ENCODE measurements around the gene FRMPD4. TPM values are rescaled to one million over a fixed set of nuclear protein-coding genes. Genes with fewer than 3 reads are reported as not detected.

The FRMPD4 gene
- total RNA-seq, 2 donors from 2014 or later: 0.02 to 0.35 TPM

DNA sequence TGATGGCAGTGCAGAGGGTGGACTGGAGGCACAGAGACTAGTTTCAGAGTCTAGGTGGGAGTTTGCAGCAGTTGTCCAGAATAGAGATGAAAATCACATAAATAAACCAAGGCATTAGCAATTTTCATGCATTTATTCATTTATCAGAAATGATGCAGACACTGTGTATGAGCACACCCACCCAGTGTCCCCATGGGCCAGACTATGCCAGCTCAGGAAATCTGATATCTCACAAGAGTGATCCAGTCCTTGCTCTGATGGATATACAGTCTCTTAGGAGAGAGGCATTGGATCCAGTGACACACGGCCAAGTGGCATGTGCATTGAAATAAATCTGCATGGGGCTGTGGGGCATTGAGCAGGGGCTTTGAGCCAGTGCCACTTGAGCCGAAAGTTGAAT, 228.2 kb downstream of the FRMPD4 start:
- H3K4me1 ChIP-seq: no peaks in the 10 kb centered on the region
- no peak overlapping the region for H3K9ac ChIP-seq (ENCODE audit: low read depth in 2 of 2, low read length in 2 of 2)
- no peak overlapping the region for H3K4me3 ChIP-seq
- H3K36me3 ChIP-seq: no peaks in the 10 kb centered on the region
- no peak overlapping the region for H3K27ac ChIP-seq
- DNase-seq: no peak
- intact Hi-C loops (cut with DNase I): no loop called here
- no peak for TF ChIP-seq CTCF (IDR thresholded peaks at IDR 0.05)
- no peaks in the 10 kb centered on the region for H3K27me3 ChIP-seq
- H3K9me3 ChIP-seq: no peaks in the 10 kb centered on the region

- H3K9me3 ChIP-seq: no peaks in the 10 kb centered on the region
- no peak overlapping the region for H3K9ac ChIP-seq (ENCODE audit: low read depth in 2 of 2, low read length in 2 of 2)
- H3K27ac ChIP-seq: no peak overlapping the region
- no peak overlapping the region for H3K4me3 ChIP-seq
- no peak for DNase-seq
- no peaks in the 10 kb centered on the region for H3K36me3 ChIP-seq
- no peak for TF ChIP-seq CTCF (IDR thresholded peaks at IDR 0.05)
- H3K4me1 ChIP-seq: no peaks in the 10 kb centered on the region
- intact Hi-C loops (cut with DNase I): no loop called here
- no peaks in the 10 kb centered on the region for H3K27me3 ChIP-seq
Measured at GRCh38 chrX:12367254-12367653, 229.0 kb downstream of the FRMPD4 start.

DNA sequence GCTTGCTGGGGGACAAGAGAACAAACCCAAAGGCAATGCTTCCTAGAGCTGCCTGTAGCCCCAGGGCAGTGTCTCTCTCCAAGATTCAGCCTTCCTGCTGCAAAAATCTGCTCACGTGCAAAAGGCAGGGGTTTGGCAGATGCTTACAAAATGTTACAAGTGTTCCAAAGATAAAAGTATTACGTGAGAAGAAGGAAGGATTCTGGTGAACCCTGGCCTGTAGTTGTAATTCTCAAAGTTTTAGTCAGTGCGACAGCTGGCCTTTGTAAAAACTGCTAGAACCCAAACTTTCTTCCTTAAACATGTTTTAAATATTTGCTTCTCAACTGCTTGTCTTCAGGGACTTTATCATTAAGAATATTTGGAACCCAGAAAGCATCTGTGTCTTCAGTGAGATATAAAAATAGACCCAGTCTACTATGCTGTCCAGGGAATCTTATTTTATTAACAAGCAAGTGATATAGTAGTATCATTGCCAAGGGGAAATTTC, 232.3 kb downstream of the FRMPD4 start:
- intact Hi-C loops (cut with DNase I): no loop called here
- Histone ChIP-seq H3K9ac (ENCODE audit: low read depth in 2 of 2, low read length in 2 of 2) (no peak overlapping the region), H3K36me3 (no peaks in the 10 kb centered on the region), H3K4me3 (no peak overlapping the region), H3K27ac (no peak overlapping the region), H3K9me3 (no peaks in the 10 kb centered on the region), H3K27me3 (no peaks in the 10 kb centered on the region), H3K4me1 (no peaks in the 10 kb centered on the region)
- TF ChIP-seq CTCF (IDR thresholded peaks at IDR 0.05): no peak
- no peak for DNase-seq

GRCh38 chrX:12372111-12372510, 233.8 kb downstream of the FRMPD4 start:
- no peak for TF ChIP-seq CTCF (IDR thresholded peaks at IDR 0.05)
- no peak overlapping the region for H3K27ac ChIP-seq
- intact Hi-C loops (cut with DNase I): no loop called here
- H3K27me3 ChIP-seq: no peaks in the 10 kb centered on the region
- H3K4me1 ChIP-seq: no peaks in the 10 kb centered on the region
- no peak for DNase-seq
- no peaks in the 10 kb centered on the region for H3K36me3 ChIP-seq
- no peaks in the 10 kb centered on the region for H3K9me3 ChIP-seq
- H3K9ac ChIP-seq (ENCODE audit: low read depth in 2 of 2, low read length in 2 of 2): no peak overlapping the region
- no peak overlapping the region for H3K4me3 ChIP-seq

- Histone ChIP-seq H3K27me3 (no peaks in the 10 kb centered on the region), H3K9ac (ENCODE audit: low read depth in 2 of 2, low read length in 2 of 2) (no peak overlapping the region), H3K36me3 (no peaks in the 10 kb centered on the region), H3K27ac (no peak overlapping the region), H3K4me3 (no peak overlapping the region), H3K4me1 (no peaks in the 10 kb centered on the region), H3K9me3 (no peaks in the 10 kb centered on the region)
- TF ChIP-seq CTCF (IDR thresholded peaks at IDR 0.05): no peak
- intact Hi-C loops (cut with DNase I): no loop called here
- DNase-seq: no peak
Measured at GRCh38 chrX:12374286-12374685, 236.0 kb downstream of the FRMPD4 start.

- DNase-seq: no peak
- no peak overlapping the region for H3K27ac ChIP-seq
- no peaks in the 10 kb centered on the region for H3K36me3 ChIP-seq
- no peak for TF ChIP-seq CTCF (IDR thresholded peaks at IDR 0.05)
- no peaks in the 10 kb centered on the region for H3K9me3 ChIP-seq
- H3K4me1 ChIP-seq: no peaks in the 10 kb centered on the region
- H3K4me3 ChIP-seq: no peak overlapping the region
- no peaks in the 10 kb centered on the region for H3K27me3 ChIP-seq
- intact Hi-C loops (cut with DNase I): no loop called here
- H3K9ac ChIP-seq (ENCODE audit: low read depth in 2 of 2, low read length in 2 of 2): no peak overlapping the region
Measured at GRCh38 chrX:12378253-12378652, 240.0 kb downstream of the FRMPD4 start.
